Muscle layer of colon (tissue), 2 donors: ENCODE data around the gene KRTAP10-10.

ENCODE experiments used
- H3K27ac ChIP-seq: one replicate; pipeline ENCODE4 v1.7.0; 2013; ENCODE audit warnings: low read depth, mild to moderate bottlenecking, low read length, moderate library complexity
- H3K27me3 ChIP-seq, 2 donors: one replicate each; pipeline ENCODE4 v1.7.0; 2013; ENCODE audit warnings: low read length in 2 of 2, mild to moderate bottlenecking in 2 of 2; ENCODE audit not compliant: insufficient read depth in 2 of 2, control insufficient read depth in 1 of 2
- H3K36me3 ChIP-seq: one replicate; pipeline ENCODE4 v1.7.0; 2013; ENCODE audit warnings: mild to moderate bottlenecking, low read length; ENCODE audit not compliant: insufficient read depth
- H3K4me1 ChIP-seq: one replicate; pipeline ENCODE4 v1.7.0; 2013; ENCODE audit warnings: mild to moderate bottlenecking, low read length; ENCODE audit not compliant: insufficient read depth
- H3K4me3 ChIP-seq, 2 donors: one replicate each; pipeline ENCODE4 v1.7.0; 2013; ENCODE audit warnings: low read length in 2 of 2, low read depth in 1 of 2, mild to moderate bottlenecking in 1 of 2, moderate library complexity in 1 of 2
- H3K9ac ChIP-seq: one replicate; pipeline ENCODE4 v1.7.0; 2013; ENCODE audit warnings: low read length
- H3K9me3 ChIP-seq: one replicate; pipeline ENCODE4 v1.7.0; 2013; ENCODE audit warnings: mild to moderate bottlenecking, low read length
- donor health status: abdominal sarcoma.
- donor health status: Adenocarcinoma of cecum.

KRTAP10-10 gene

DNA sequence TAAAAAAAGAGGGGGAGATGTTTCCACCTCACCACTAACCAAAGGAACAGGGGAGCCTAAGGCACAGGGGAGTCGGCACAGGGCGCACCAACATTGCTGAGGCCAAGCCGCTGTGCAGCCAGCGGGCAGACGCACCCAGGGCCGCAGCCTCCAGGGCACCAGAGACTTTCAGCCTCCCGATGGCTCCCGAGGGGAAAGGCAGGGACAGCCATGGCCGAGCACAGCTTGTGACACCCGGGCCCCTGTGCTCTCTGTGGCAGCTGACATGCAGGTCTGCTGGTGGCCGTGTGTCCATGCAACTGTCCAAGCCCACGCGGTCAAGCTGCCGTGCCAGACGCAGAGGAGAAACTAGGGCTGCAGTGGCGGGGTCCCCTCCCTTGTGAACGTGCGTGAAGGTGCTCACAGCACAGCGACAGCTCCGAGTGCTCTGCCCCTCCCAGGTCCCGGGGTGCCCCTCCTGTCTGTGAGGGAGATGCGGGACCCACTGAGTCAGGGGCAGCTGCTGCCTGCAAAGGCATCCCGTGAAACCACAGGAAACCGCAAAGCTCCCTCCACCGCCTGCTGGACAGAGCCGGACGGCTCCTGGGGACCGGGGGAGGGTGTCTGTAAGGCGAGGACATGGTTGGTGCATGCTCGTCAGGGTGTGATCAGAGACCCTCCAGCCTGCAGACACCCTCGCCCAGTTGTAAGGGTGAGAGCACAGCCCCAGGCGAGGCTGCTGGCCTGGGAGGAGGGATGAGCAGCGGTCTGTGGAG, 11.6 kb downstream of the KRTAP10-10 start:
- Histone ChIP-seq H3K36me3 (no peaks in the 10 kb centered on the region), H3K9ac (no peak overlapping the region), H3K27ac (no peak overlapping the region), H3K4me1 (no peaks in the 10 kb centered on the region), H3K9me3 (peaks cover 9% of the 10 kb centered on the region), H3K27me3 (peaks cover 0 to 7% of the 10 kb centered on the region in 2 donors), H3K4me3 (no peak overlapping the region)

GRCh38 chr21:44649521-44650100, 12.5 kb downstream of the KRTAP10-10 start:
- H3K4me1 ChIP-seq, result no peaks in the 10 kb centered on the region
- peaks cover 8% of the 10 kb centered on the region for H3K9me3 ChIP-seq
- H3K27me3 ChIP-seq, result peaks cover 0 to 12% of the 10 kb centered on the region in 2 donors
- no peak overlapping the region for H3K4me3 ChIP-seq
- H3K9ac ChIP-seq, result no peak overlapping the region
- no peak overlapping the region for H3K27ac ChIP-seq
- H3K36me3 ChIP-seq, result no peaks in the 10 kb centered on the region

- H3K27me3 ChIP-seq, result peaks cover 0 to 12% of the 10 kb centered on the region in 2 donors
- H3K36me3 ChIP-seq, result no peaks in the 10 kb centered on the region
- H3K4me1 ChIP-seq, result no peaks in the 10 kb centered on the region
- peaks cover under 1% of the 10 kb centered on the region for H3K9me3 ChIP-seq
- H3K9ac ChIP-seq, result no peak overlapping the region
- no peak overlapping the region for H3K27ac ChIP-seq
- no peak overlapping the region for H3K4me3 ChIP-seq
Measured at GRCh38 chr21:44650265-44650972, 13.3 kb downstream of the KRTAP10-10 start.

DNA sequence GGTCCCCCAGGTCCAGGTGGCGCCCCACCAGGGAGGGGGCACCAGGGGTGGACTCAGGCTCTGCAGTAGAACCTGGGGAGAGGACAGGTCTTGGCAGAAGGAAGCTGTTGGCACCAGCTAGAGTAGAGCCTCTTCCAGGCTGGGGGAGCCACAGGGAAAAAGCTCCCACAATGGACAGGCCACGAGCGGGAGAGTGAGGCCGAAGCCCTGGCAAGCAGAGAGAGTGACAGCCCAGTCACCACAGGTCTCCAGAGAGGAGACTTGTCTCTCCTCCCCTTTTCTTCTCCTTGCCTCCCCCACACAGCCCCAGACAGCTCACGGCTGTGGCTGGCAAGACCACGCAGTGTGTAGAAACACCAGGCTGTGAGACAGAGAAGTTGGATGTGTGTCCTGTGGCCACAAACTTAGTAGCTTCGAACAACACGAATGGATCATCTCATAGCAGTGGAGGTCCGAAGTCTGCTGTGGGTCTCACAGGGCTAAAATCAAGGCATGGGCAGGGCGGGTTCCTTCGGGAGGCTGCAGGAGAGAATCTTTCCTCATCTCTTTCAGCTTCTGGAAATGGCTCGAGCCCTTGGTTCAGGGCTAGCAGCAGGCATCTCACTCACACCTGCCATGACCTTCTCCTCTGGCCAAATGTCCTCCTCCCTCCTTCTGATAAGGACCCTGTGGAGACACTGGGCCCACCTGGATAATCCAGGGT, 14.0 kb downstream of the KRTAP10-10 start:
- Histone ChIP-seq H3K9me3 (no peaks in the 10 kb centered on the region), H3K36me3 (no peaks in the 10 kb centered on the region), H3K27ac (no peak overlapping the region), H3K9ac (no peak overlapping the region), H3K27me3 (peaks cover 0 to 12% of the 10 kb centered on the region in 2 donors), H3K4me1 (no peaks in the 10 kb centered on the region), H3K4me3 (no peak overlapping the region)

DNA sequence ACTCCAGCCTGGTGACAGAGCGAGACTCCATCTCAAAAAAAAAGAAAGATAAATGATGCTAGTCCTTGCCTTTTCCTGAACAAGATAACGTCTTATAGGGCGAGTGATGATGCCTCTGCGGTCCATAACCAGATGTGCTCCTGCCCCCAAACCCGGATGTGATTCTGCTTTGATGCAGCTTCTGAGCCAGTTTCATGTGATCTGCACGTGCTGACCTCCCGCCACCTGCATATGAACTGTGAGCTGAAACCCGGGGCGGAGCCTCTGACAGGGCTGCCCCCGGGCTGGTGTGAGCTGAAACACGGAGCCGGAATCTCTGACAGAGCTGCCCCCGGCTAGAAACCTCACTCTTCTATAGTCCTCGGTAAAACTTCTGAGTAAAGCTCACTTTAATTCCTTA, 16.0 kb downstream of the KRTAP10-10 start:
- Histone ChIP-seq H3K27ac (no peak overlapping the region), H3K4me1 (no peaks in the 10 kb centered on the region), H3K36me3 (no peaks in the 10 kb centered on the region), H3K9me3 (peaks cover under 1% of the 10 kb centered on the region), H3K27me3 (peaks cover 0 to 5% of the 10 kb centered on the region in 2 donors), H3K4me3 (no peak overlapping the region), H3K9ac (no peak overlapping the region)

GRCh38 chr21:44653656-44654575, 16.8 kb downstream of the KRTAP10-10 start:
- Histone ChIP-seq H3K36me3 (no peaks in the 10 kb centered on the region), H3K9me3 (peaks cover 3% of the 10 kb centered on the region), H3K9ac (no peak overlapping the region), H3K4me3 (no peak overlapping the region), H3K4me1 (no peaks in the 10 kb centered on the region), H3K27me3 (peaks cover 0 to 5% of the 10 kb centered on the region in 2 donors), H3K27ac (no peak overlapping the region)

DNA sequence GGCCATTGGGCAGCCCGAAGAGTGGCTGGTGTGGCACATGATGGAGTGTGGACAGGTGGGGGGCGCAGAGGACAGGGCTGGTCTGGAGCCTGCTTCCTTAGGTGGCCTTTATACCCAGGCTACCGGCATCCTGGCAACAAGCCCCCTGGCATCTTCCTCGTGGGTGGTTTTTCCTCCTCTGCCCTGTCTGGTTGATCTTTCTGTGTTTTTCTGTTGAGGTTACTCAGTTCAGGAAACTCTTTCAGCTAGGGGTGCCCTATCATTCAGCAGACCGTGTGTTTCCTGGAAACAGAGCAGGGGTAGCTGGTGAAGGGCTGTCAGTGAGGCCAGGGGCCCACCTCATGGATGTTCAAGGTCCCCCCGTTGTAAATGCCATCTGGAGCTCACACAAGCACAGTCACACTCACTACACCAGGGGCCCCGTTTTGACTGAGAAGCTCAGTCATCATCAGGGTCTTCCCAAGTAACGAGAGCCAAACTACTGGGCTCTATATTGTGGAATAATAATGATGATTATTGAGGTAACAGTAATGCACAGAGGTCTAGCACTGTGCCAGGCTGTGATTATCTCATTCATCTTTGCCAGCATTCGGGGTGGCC, 17.5 kb downstream of the KRTAP10-10 start, which contains the start of gene KRTAP12-4:
Gene KRTAP12-4, minus strand, starts transcription at position 84 of the 600 bp plus-strand sequence. Its CDS starts 45 bp downstream, at position 39.
- no peak within 1 kb of the TSS for H3K27ac ChIP-seq
- H3K9ac ChIP-seq, result no peak within 1 kb of the TSS
- H3K27me3 ChIP-seq, result peaks cover 0 to 10% of the 10 kb centered on the region in 2 donors
- no peaks in the 10 kb centered on the region for H3K4me1 ChIP-seq
- peaks cover 3% of the 10 kb centered on the region for H3K9me3 ChIP-seq
- H3K4me3 ChIP-seq, result no peak within 1 kb of the TSS
- no peaks in the 10 kb centered on the region for H3K36me3 ChIP-seq

DNA sequence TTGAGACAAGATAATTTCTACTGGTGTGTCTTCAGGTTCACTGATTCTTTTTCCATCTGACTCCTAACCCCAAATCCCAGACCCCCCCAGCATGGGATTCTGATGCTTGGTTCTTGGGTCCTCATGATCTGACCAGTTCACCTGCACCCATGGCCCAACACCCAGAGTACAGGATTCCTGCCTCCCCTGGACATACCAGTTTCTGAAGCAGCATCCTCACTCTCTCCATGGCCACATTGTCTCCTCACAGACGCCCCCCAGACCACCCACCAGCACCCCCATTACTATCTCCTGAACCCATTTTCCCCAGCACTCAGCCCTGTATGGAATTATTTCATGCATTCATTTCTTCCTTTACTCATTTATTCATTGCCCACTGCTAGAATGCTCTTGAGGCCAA, 19.7 kb downstream of the KRTAP10-10 start:
- Histone ChIP-seq H3K27ac (no peak overlapping the region), H3K36me3 (no peaks in the 10 kb centered on the region), H3K9me3 (peaks cover 3% of the 10 kb centered on the region), H3K4me1 (no peaks in the 10 kb centered on the region), H3K27me3 (peaks cover 0 to 10% of the 10 kb centered on the region in 2 donors), H3K4me3 (no peak overlapping the region), H3K9ac (no peak overlapping the region)

DNA sequence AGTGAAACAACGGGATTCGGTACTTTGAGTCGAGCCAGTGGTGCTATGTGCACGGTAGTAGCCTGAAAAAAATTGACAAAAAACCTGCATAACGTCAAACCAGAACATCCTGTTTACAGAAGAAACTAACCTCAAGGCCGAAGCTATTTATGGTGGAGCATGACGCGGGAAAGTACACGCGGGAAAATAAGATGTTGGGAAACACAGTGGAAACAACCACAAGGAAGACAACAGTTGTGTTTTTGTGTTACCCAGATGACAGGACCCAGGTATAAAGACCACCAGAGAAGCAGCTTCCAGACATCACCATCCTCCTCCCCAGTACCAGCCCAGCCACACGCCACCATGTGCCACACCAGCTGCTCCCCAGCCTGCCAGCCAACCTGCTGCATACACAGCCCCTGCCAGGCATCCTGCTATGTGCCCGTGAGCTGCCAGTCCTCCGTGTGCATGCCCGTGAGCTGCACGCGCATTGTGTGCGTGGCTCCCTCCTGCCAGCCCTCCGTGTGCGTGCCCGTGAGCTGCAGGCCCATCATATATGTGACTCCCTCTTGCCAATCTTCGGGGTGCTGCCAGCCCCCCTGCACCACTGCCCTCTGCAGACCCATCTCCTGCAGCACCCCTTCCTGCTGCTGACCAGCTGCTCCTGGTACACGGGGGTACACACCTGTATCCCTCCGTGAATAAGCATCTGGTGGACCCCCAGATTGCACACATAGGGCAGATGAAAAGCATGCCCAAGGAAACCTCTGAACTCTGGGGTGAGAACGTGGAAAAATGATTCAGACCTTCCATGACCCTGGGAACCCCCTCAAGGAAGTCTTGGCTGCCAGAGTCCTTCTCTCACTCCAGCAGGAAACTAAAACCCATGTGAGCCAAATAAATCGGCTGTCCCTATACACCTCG, 20.7 kb downstream of the KRTAP10-10 start, which contains the start of gene KRTAP12-3:
Gene KRTAP12-3, plus strand, starts transcription at position 298 of the 906 bp plus-strand sequence. Its CDS starts 48 bp downstream, at position 346.
- Histone ChIP-seq H3K9ac (no peak within 1 kb of the TSS), H3K27ac (no peak within 1 kb of the TSS), H3K36me3 (no peaks in the 10 kb centered on the region), H3K4me1 (no peaks in the 10 kb centered on the region), H3K27me3 (peaks cover 0 to 10% of the 10 kb centered on the region in 2 donors), H3K4me3 (no peak within 1 kb of the TSS), H3K9me3 (peaks cover 3% of the 10 kb centered on the region)
